Stimulated activated CD8-positive, alpha-beta memory T cell treated with anti-CD3 and anti-CD28 coated beads, Interleukin-7, amount 100 ng/mL, for 1 hour (primary cell): ENCODE measurements around the gene TBC1D22A.

Source experiments
- DNase-seq, 2 donors: peaks; one replicate each; pipeline ENCODE4 v3.0.0-alpha.2; 2020; ENCODE audit warnings: low read depth in 2 of 2

TBC1D22A gene

GRCh38 chr22:47215851-47216250, 453.4 kb downstream of the TBC1D22A start:
- DNase-seq: no peak

GRCh38 chr22:47218671-47219070, 456.2 kb downstream of the TBC1D22A start:
- DNase-seq: no peak

- DNase-seq: no peak
These were observed 457.3 kb downstream of the TBC1D22A start for GRCh38 chr22:47219789-47220188.

- DNase-seq: no peak
These were observed 458.3 kb downstream of the TBC1D22A start for GRCh38 chr22:47220752-47221151.

GRCh38 chr22:47221840-47222615, 459.6 kb downstream of the TBC1D22A start:
- no peak for DNase-seq
